Right renal cortex interstitium (tissue), 3 donors: ENCODE results near the gene BPIFA3. TPM values are rescaled to one million over a fixed set of nuclear protein-coding genes. Genes with fewer than 3 reads are reported as not detected.
A peak's percentile ranks its signal among the peaks of the same experiment; 100 is the strongest.
"Not testable (repeated sequence)": the region's sequence is repeated elsewhere in the genome, so short reads cannot be mapped to it uniquely, and the experiment has no call there.

Experiments used
- DNase-seq, 3 donors: peaks; one replicate each; pipeline ENCODE4 v3.0.0-alpha.2; 2013; ENCODE audit warnings: low read depth in 3 of 3, low spot score in 2 of 3
- polyA plus RNA-seq, 3 donors: library from polyadenylated mRNA; unstranded; fragments of 120-200 nt; gene quantifications; one replicate each; pipeline ENCODE4 v1.2.1, GENCODE V29; 2013; ENCODE audit not compliant: insufficient read length in 3 of 3

The BPIFA3 gene
- polyA plus RNA-seq = not detected

DNA sequence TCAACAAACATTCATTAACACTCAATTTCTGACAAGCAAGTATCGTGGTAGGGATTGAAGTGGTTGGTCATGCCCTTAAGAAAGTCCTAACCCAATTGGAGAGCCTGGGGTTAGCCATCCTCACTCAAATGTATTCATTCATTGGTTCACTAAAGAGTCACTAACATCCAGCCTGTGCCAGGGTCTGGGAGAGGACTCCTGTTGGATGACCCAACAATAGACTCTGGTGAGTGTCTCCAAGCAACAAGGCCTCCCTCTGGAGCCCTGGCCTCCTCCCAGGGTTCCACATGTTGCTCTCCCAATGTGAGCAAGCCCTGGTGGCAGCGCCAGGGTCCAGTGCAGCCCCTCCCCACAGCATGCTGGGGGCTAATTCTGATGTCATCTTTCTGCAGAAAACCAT is at the start of gene BPIFA3:
BPIFA3 (plus strand) TSS at position 301 of the 400 bp plus-strand sequence. CDS start 185 bp downstream, outside the sequence.
- no peak for DNase-seq

DNA sequence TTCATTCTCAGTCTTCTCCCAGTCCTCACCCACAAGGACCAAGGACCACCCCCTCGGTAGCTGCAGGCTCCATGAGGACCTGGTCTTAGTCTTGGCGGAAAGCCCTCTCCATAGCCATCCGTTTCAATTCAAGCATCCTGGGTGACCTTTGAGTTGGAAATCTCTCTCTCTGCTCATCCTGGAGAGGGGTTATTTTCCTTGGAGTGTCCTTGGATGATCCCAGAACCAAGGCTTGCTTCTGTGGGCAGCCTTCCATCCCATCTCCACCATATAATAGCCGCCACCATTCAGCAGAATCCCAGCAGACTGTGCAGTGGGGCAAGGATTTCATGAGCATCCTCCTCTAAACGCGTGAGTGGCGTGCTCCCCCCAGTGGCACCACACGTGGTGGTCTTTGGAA is 49.3 kb upstream of the BPIFA3 start, which contains the start of gene BPIFA2:
BPIFA2 (plus strand) TSS at position 301 of the 400 bp plus-strand sequence. CDS start 987 bp downstream, outside the sequence.
- no peak for DNase-seq

DNA sequence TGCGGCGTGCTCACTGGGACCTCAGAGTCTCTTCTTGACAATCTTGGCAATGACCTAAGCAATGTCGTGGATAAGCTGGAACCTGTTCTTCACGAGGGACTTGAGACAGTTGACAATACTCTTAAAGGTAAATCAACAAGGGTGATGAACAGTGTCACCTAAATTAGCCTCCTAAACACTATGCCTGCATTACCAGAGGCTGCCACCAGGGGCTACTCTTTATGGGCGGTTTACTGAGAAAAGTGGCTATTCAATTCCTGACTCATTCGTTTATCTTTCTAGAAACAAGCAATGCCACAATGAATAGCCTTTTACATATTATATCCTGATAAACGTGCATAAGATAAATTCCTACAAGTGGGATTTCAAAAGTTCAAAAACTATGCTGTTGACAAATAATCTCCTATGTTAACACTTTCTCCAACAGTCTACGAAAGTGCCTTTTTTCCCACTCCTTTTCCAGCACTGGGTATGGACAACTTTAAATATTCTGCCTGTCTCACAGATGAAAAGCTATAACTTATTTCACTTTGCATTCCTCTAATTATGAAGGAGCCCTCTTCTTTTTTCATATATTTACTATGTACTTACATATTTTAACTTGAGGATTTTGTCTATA is 47.9 kb upstream of the BPIFA3 start:
- DNase-seq = no peak

- DNase-seq = no peak
Measured at GRCh38 chr20:33172781-33173180, 44.4 kb upstream of the BPIFA3 start.

- no peak for DNase-seq
Measured at GRCh38 chr20:33175123-33175522, 42.0 kb upstream of the BPIFA3 start.

DNA sequence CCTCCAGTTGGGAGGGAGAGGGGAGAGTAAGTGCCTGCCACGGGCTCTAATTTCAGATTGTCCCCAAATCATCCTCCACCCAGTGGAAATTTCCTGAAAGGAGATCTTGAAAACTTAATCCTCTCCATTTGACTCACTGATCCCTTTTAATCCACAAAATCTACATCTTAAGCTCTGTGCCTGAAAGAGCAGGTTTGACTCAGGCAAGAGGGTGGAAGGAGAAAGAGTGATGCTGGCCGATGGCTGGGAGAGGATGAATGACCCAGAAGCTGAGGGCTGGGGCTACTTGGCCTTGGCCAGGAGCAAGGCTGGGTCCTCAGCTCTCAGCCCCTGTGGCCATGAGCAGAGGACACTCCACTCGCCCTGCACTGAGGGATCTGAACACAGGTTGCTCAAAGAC is 41.1 kb upstream of the BPIFA3 start:
- no peak for DNase-seq

DNA sequence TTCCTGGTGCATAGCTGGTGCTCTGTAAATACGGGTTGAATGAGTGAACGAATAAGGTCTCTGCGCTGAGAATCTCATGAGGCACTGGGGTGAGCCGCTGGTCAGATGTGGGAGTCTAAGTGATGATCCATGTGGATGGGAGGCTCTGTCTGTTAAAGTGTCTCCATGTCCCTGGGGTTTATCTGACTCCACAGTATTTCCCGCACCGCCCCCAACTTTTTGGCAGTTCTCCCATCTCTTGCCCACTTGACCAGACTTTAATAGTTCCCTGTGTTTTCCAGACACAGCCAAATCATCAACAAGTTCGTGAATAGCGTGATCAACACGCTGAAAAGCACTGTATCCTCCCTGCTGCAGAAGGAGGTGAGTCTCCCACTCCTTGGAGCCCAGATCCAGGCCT is 39.3 kb upstream of the BPIFA3 start:
- no peak for DNase-seq

- DNase-seq = peak in 1 of 3 donors; percentile 4
Measured at GRCh38 chr20:33178726-33179125, 38.4 kb upstream of the BPIFA3 start.

DNA sequence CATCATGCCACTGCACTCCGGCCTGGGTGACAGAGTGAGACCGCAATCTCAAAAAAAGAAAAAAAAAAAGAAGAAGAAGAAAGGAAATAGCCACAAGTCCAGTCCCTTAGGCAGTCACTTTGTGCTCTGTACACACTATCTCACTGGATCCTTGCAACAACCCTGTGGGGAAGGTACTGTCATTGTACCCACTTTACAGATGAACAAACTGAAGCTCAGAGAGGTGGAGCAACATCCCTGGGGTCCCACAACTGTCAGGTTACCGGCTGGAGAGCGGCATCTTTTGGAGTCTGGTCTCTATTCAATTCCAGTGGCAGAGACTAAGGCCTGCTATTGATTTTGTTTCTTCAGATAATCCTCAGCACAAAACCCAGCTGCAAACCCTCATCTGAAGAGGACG is 37.0 kb upstream of the BPIFA3 start:
- DNase-seq = no peak

- no peak for DNase-seq
Measured at GRCh38 chr20:33181482-33182093, 35.6 kb upstream of the BPIFA3 start.

- no peak for DNase-seq
Measured at GRCh38 chr20:33183312-33183711, 33.8 kb upstream of the BPIFA3 start.

GRCh38 chr20:33185031-33185590 is 32.0 kb upstream of the BPIFA3 start:
- DNase-seq = not testable (repeated sequence)

GRCh38 chr20:33187491-33187890 is 29.7 kb upstream of the BPIFA3 start:
- DNase-seq = no peak

GRCh38 chr20:33188421-33188820 is 28.7 kb upstream of the BPIFA3 start:
- DNase-seq = no peak

DNA sequence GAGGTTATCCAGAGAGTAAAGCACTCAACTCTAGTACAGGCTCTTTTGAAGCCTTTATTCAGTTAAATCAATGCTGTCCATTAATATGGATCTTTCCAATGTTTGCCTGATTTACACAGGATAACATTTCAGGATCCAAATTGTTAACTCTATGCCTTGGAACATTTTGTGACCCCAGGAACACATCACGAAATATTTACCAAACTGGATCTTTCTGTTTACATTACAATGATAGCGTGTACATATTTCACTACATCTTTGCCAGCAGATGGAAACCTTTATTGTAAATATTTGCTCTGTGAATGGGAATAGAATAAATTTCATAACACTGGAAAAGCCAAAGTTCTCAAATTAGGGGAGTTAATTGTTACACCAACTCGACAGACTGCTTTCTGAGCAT is 25.7 kb upstream of the BPIFA3 start:
- DNase-seq = no peak

DNA sequence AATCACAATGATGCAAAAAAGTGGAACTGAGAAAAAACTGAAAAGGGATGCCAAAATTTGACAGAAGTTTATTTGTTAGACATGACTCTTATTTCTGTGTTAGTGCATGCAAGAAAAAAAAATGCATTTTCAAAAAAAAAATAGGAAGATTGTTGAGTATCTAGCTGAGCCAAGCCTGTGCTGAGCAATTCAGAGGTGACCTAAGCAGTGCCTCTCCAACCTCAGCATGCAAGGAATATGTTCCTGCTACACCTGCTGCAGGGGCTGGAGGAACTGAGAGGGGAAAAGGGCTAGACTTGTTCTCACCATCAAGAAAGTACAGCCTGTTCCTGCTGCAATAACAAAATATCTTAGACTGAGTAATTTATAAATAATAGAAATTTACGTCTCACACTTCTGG is 25.2 kb upstream of the BPIFA3 start:
- no peak for DNase-seq

DNA sequence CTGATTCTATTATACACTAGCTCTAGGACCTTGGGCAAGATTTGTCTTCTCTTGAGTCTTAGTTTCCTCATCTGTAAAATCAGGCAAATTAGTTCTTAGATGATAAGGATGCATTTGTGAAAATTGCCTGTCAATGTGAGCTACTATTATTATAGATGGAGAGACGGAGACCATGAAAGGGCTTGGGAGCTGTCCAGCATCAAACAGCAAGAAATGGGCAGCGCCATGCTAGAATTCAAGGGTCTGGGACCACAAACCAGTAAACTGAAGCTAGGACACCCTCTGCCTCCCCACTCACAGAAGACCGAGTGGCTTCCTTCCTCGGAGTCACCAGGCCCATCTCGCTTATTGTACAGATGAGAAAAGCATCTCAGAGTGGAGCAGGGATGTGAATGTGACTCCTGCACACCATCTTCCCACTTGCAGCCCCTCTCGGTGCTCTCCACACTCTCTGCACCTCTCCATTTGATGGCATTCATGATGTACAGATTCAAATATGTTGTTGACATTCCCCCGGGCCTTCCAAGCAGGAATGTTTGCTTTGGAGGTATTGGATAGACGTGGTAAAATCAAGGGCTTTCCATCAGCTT is 24.1 kb upstream of the BPIFA3 start:
- DNase-seq = peak in 1 of 3 donors; percentile 6

DNA sequence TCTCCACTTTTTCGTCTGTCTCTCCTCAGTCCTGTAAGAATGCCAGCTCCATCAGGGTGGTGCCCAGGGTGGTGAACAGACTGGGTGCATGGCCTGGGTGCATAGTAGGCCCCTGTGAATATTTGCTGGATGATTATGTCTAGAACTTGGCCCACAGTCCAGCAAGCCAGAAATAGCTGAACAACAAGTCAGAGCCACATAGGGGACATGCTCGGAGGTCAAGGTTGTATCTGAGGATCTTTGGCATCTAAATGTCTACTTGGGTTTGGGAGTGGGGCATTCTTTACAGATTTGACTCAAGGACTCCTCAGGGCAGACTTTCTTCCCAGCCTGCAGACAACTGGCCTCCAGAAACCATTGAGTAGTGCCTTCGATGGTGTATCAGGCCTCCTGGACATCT is 18.1 kb upstream of the BPIFA3 start:
- DNase-seq = no peak

- DNase-seq = no peak
Measured at GRCh38 chr20:33202451-33202850, 14.7 kb upstream of the BPIFA3 start.

GRCh38 chr20:33203444-33203843 is 13.7 kb upstream of the BPIFA3 start:
- no peak for DNase-seq

- DNase-seq = peak; percentile 57 to 76 (median 66)
Measured at GRCh38 chr20:33209789-33210188, 7.4 kb upstream of the BPIFA3 start.

DNA sequence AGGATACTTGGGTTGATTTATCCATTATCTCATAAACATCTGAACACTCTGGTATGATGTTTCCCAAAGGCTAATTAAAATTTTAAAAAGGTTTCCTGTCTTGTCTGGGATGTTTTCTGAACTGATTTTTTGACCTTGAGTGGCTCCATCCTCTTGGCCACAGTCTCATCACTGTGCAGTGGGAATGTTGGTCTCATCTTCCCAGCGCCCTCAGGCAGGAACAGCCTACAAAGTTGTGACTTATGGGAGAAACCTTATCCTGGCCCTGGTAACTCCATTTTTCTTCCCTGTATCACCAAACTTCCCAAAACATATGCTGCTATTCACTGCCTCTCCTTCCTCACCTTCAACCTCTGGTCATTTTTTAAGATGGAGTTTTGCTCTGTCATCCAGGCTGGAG is 6.8 kb upstream of the BPIFA3 start:
- no peak for DNase-seq
